Fibroblast of lung (primary cell): Measurements from ENCODE around the gene PIK3CA.

Source experiments
- EZH2 ChIP-seq: IDR thresholded peaks from 2 replicates; pipeline ENCODE4 v1.5.1; 2012; ENCODE audit warnings: low read length, control low read depth, mild to moderate bottlenecking; ENCODE audit errors: missing control alignments
- TF ChIP-seq, protein P1 (sequence below), 2 donors: IDR thresholded peaks in 1 of 2; conservative IDR thresholded peaks in 1 of 2; 1 replicate in 1 of 2; 2 replicates in 1 of 2; pipeline ENCODE4 v1.5.1; 2011 to 2012; ENCODE audit warnings: low read length in 2 of 2, control low read depth in 1 of 2, inconsistent platforms in 1 of 2, low read depth in 1 of 2, mild to moderate bottlenecking in 1 of 2

DNA sequence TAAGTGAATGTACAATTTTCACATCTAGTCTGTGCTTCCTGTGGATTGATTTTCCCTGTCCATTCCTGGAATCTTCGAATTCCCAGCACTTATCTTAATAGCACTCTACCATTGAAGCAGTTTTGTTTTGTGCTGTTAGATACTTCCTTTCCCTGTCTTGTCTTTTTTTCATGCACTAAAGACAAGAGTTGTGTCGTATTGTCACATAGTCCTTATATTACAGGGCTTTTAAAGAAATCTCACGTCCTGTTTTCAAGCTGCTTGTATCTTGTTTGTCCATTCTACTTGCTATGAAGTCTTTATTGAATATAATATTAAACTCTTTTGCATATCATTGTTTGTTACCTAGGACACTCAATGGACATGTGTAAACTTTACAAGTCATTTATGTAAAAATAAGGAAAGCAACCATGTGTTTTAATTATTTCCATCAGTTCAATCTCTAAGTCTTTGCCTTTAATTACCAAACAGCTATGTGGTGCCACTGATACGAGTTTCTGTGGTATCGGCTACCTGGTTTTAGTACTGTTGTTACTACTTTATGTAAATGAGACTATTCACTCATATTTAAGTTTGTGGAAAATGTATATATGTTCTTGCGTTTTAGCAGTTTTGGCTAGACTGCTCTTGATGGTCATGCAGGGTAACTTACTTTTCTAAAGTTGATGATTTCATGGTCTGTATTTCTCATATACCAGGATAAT is 10.3 kb downstream of the PIK3CA start:
- no peak for TF ChIP-seq EZH2
- TF ChIP-seq, protein P1, sequence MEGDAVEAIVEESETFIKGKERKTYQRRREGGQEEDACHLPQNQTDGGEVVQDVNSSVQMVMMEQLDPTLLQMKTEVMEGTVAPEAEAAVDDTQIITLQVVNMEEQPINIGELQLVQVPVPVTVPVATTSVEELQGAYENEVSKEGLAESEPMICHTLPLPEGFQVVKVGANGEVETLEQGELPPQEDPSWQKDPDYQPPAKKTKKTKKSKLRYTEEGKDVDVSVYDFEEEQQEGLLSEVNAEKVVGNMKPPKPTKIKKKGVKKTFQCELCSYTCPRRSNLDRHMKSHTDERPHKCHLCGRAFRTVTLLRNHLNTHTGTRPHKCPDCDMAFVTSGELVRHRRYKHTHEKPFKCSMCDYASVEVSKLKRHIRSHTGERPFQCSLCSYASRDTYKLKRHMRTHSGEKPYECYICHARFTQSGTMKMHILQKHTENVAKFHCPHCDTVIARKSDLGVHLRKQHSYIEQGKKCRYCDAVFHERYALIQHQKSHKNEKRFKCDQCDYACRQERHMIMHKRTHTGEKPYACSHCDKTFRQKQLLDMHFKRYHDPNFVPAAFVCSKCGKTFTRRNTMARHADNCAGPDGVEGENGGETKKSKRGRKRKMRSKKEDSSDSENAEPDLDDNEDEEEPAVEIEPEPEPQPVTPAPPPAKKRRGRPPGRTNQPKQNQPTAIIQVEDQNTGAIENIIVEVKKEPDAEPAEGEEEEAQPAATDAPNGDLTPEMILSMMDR (conservative IDR thresholded peaks at IDR 0.05 in 1 of 2, IDR thresholded peaks at IDR 0.05 in 1 of 2; ENCODE audit: low read depth in 1 of 2, low read length in 2 of 2): no peak
